ENCODE data around the gene TNFSF13B. TPM values are rescaled to one million over a fixed set of nuclear protein-coding genes. Genes with fewer than 3 reads are reported as not detected.

The TNFSF13B gene
- total and polyA plus RNA-seq, 10 of the 15 experiments (the other 5 are each of a cell fraction or from before 2014, with no cell fraction given) = 11.0 to 64.2 (median 17.0) TPM

- H3K4me1 ChIP-seq (ENCODE audit: control insufficient read depth, insufficient read depth, low read length) = no peaks in the 10 kb centered on the region
- no peaks in the 10 kb centered on the region for H3K27me3 ChIP-seq (replicated peaks in 1 of 2; ENCODE audit: control insufficient read depth in 2 of 2, insufficient read depth in 2 of 2, low read length in 1 of 2)
- no peaks in the 10 kb centered on the region for H3K36me3 ChIP-seq (ENCODE audit: control insufficient read depth in 2 of 2, insufficient read depth in 2 of 2, low read length in 1 of 2)
- SMC1A ChIA-PET (ENCODE audit: uncharacterized antibody, unreplicated experiment) = interaction anchor here (0.9 to 3.1 kb wide), 7 partner anchors 20 to 591 kb away, joined by 3 to 14 read pairs (median 4); no protein-coding TSS in a partner anchor
- no peak overlapping the region for H3K9ac ChIP-seq (ENCODE audit: control insufficient read depth, insufficient read depth, low read length)
- no peaks in the 10 kb centered on the region for H3K79me2 ChIP-seq (ENCODE audit: control insufficient read depth, insufficient read depth, low read length)
- no TSS peak for BruUV-seq (replicated peaks)
- CTCF ChIA-PET = interaction anchor here (0.6 to 3.3 kb wide), 12 partner anchors 16 to 593 kb away, joined by 3 to 26 read pairs (median 4); no protein-coding TSS in a partner anchor
- TF ChIP-seq SMC3 (IDR thresholded peaks at IDR 0.05; ENCODE audit: borderline replicate concordance, low read length) (peak; percentile 69; the same call in 1 of the 2 replicates), NFYA (IDR thresholded peaks at IDR 0.05; ENCODE audit: borderline replicate concordance, low read depth, low read length) (no peak), CHD1 (IDR thresholded peaks at IDR 0.05; ENCODE audit: low read depth, low read length) (no peak), ZNF24 (IDR thresholded peaks at IDR 0.05) (0 out of 2 replicates have a peak, but pooled peaks have one; percentile 11), IKZF2 (IDR thresholded peaks at IDR 0.05) (no peak), CREB1 (IDR thresholded peaks at IDR 0.05; ENCODE audit: low read depth) (no peak), PAX5 (IDR thresholded peaks at IDR 0.05; ENCODE audit: borderline replicate concordance, low read depth, low read length) (no peak), MLLT1 (IDR thresholded peaks at IDR 0.05) (no peak), MXI1 (IDR thresholded peaks at IDR 0.05; ENCODE audit: low read depth, low read length) (no peak), CTCF (IDR thresholded peaks at IDR 0.05 in 2 of 3, conservative IDR thresholded peaks at IDR 0.05 in 1 of 3; ENCODE audit: control insufficient read depth in 2 of 3, extremely low read depth in 1 of 3, insufficient read depth in 1 of 3, low read depth in 3 of 3, low read length in 3 of 3) (peak; percentile 54 to 77 (median 70)), RAD21 (IDR thresholded peaks at IDR 0.05; ENCODE audit: insufficient read depth, low read depth, low read length) (peak; percentile 86), JUNB (IDR thresholded peaks at IDR 0.05) (no peak)
- TF ChIP-seq, protein P1, sequence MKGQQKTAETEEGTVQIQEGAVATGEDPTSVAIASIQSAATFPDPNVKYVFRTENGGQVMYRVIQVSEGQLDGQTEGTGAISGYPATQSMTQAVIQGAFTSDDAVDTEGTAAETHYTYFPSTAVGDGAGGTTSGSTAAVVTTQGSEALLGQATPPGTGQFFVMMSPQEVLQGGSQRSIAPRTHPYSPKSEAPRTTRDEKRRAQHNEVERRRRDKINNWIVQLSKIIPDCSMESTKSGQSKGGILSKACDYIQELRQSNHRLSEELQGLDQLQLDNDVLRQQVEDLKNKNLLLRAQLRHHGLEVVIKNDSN (IDR thresholded peaks at IDR 0.05; ENCODE audit: borderline replicate concordance, extremely low read length, insufficient read depth, low read depth, low read length) = no peak
- TF ChIP-seq, protein P2, sequence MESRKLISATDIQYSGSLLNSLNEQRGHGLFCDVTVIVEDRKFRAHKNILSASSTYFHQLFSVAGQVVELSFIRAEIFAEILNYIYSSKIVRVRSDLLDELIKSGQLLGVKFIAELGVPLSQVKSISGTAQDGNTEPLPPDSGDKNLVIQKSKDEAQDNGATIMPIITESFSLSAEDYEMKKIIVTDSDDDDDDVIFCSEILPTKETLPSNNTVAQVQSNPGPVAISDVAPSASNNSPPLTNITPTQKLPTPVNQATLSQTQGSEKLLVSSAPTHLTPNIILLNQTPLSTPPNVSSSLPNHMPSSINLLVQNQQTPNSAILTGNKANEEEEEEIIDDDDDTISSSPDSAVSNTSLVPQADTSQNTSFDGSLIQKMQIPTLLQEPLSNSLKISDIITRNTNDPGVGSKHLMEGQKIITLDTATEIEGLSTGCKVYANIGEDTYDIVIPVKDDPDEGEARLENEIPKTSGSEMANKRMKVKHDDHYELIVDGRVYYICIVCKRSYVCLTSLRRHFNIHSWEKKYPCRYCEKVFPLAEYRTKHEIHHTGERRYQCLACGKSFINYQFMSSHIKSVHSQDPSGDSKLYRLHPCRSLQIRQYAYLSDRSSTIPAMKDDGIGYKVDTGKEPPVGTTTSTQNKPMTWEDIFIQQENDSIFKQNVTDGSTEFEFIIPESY (IDR thresholded peaks at IDR 0.05) = no peak
- no peaks in the 10 kb centered on the region for H4K20me1 ChIP-seq (ENCODE audit: control insufficient read depth, insufficient read depth)
- 0% methylated on average over 2 of the region's 2 CpGs for WGBS (ENCODE audit: insufficient coverage, insufficient replicate concordance, low lambda C conversion rate, missing lambda C conversion rate)
- FAIRE-seq (no peak), DNase-seq (ENCODE audit: low read depth, low spot score) (peak; percentile 9), ATAC-seq (peak; percentile 91)
- no peak overlapping the region for H2AFZ ChIP-seq (ENCODE audit: control insufficient read depth, low read depth, low read length)
- H3K4me3 ChIP-seq = no peak overlapping the region
- intact Hi-C loops (cut with micrococcal nuclease; ENCODE audit: unreplicated experiment) = loop anchor here (1.0 to 5.0 kb wide), 2 partner anchors 185 to 575 kb away; no protein-coding TSS in a partner anchor
- H3K9me3 ChIP-seq (replicated peaks; ENCODE audit: control insufficient read depth, insufficient read depth, low read length) = no peaks in the 10 kb centered on the region
- no peak overlapping the region for H3K27ac ChIP-seq (ENCODE audit: control insufficient read depth, insufficient read depth)
- in situ Hi-C loops (cut with MboI) = no loop called here
- H3K4me2 ChIP-seq (ENCODE audit: control insufficient read depth, insufficient read depth) = no peak overlapping the region
- POLR2A ChIA-PET = no interaction called here
- RAD21 ChIA-PET (ENCODE audit: unreplicated experiment) = interaction anchor here (0.8 to 1.7 kb wide), 8 partner anchors 10 to 576 kb away, joined by 3 to 6 read pairs (median 4); no protein-coding TSS in a partner anchor
Measured at GRCh38 chr13:108322206-108322824, 52.8 kb downstream of the TNFSF13B start.

Data from GM12878 (cell line).